Measurements from ENCODE around the gene NRM. TPM values are rescaled to one million over a fixed set of nuclear protein-coding genes. Genes with fewer than 3 reads are reported as not detected.
A peak's percentile ranks its signal among the peaks of the same experiment; 100 is the strongest.

The NRM gene
- total RNA-seq, 1 donor from 2014 or later, result 12.8 TPM

DNA sequence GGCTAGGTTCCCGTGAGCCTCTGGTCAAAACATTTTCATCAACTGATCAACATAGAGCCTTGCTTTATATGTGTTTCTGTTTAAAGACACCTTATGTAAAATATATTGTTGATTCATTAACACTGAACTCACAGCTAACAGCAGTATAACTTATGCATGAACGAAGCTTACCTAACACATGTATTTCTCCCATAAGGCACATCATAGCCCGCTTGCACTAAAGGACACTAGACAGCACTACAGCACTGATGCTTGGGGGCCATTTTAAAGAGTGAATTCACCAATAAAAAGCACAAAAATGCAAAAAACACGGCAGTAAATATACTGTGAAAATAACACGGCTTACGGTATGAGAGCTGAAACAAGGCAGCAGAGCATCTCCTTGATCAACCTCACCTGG, 47.7 kb upstream of the NRM start:
- H3K4me2 ChIP-seq (ENCODE audit: low read length), result no peak overlapping the region
- H3K4me3 Mint-ChIP-seq (ENCODE audit: unreplicated experiment), result no peak overlapping the region
- H3K27me3 ChIP-seq (ENCODE audit: insufficient read depth, low read length), result no peaks in the 10 kb centered on the region
- no peaks in the 10 kb centered on the region for H3K27me3 Mint-ChIP-seq (ENCODE audit: low read depth, unreplicated experiment)
- no peak overlapping the region for H3K27ac Mint-ChIP-seq (ENCODE audit: unreplicated experiment)
- no peak overlapping the region for H3K9ac ChIP-seq (ENCODE audit: low read length)
- FAIRE-seq, result no peak
- peaks cover 30% of the 10 kb centered on the region for H3K36me3 Mint-ChIP-seq (ENCODE audit: low read depth, unreplicated experiment)
- H2AFZ ChIP-seq (ENCODE audit: low read depth, low read length), result no peak overlapping the region
- H3K9me3 Mint-ChIP-seq (ENCODE audit: unreplicated experiment), result no peaks in the 10 kb centered on the region
- peaks cover 39% of the 10 kb centered on the region for H3K79me2 ChIP-seq (ENCODE audit: insufficient read depth, low read length)
- no peak for DNase-seq (ENCODE audit: low read depth)
- H4K20me1 ChIP-seq (ENCODE audit: insufficient read depth, low read length), result peaks cover 26% of the 10 kb centered on the region
- H3K4me1 ChIP-seq (ENCODE audit: insufficient read depth, low read length), result peaks cover 22% of the 10 kb centered on the region
- no peak overlapping the region for H3K4me3 ChIP-seq (ENCODE audit: insufficient read depth, low read depth, low read length)
- TF ChIP-seq, protein P1, sequence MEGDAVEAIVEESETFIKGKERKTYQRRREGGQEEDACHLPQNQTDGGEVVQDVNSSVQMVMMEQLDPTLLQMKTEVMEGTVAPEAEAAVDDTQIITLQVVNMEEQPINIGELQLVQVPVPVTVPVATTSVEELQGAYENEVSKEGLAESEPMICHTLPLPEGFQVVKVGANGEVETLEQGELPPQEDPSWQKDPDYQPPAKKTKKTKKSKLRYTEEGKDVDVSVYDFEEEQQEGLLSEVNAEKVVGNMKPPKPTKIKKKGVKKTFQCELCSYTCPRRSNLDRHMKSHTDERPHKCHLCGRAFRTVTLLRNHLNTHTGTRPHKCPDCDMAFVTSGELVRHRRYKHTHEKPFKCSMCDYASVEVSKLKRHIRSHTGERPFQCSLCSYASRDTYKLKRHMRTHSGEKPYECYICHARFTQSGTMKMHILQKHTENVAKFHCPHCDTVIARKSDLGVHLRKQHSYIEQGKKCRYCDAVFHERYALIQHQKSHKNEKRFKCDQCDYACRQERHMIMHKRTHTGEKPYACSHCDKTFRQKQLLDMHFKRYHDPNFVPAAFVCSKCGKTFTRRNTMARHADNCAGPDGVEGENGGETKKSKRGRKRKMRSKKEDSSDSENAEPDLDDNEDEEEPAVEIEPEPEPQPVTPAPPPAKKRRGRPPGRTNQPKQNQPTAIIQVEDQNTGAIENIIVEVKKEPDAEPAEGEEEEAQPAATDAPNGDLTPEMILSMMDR (IDR thresholded peaks at IDR 0.05; ENCODE audit: insufficient read depth, low read depth, low read length), result no peak
- TF ChIP-seq EZH2 (IDR thresholded peaks at IDR 0.05; ENCODE audit: insufficient read depth, low read length), result no peak
- peaks cover 29% of the 10 kb centered on the region for H3K4me1 Mint-ChIP-seq (ENCODE audit: low read depth, unreplicated experiment)
- H3K9me3 ChIP-seq (ENCODE audit: insufficient read depth, low read depth, low read length), result no peaks in the 10 kb centered on the region
- no peak overlapping the region for H3K27ac ChIP-seq (ENCODE audit: low read depth, low read length)
- peaks cover 12% of the 10 kb centered on the region for H3K36me3 ChIP-seq (ENCODE audit: insufficient read depth, low read length)

DNA sequence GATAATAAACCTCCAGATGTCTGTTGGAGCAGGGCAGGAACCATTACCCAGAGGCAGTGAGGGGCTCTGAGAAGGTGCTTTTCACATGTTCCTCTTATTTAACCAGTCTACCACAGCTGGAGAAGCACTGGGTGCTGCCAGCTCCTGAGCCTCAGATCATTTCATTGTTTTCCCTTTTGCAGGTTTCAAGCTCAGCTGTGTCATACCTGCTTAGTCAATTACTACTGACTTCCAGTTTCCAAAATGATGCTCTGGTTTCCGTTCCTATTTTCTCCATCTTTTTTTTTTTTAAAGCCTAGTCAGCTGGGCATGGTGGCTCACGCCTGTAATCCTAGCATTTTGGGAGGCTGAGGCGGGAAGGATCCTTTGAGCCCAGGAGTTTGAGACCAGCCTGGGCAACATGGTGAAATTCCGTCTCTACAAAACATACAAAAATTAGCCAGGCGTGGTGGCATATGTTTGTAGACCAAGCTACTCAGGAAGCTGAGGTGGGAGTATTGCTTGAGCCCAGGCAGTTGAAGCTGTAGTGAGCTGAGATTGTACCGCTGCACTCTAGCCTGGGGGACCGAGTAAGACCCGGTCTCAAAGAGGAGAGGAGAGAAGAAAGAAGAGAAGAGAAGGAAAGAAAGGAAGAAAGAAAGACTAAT, 45.0 kb upstream of the NRM start:
- Mint-ChIP-seq H3K27me3 (ENCODE audit: low read depth, unreplicated experiment) (no peaks in the 10 kb centered on the region), H3K4me1 (ENCODE audit: low read depth, unreplicated experiment) (peaks cover 18% of the 10 kb centered on the region), H3K36me3 (ENCODE audit: low read depth, unreplicated experiment) (peaks cover 25% of the 10 kb centered on the region), H3K4me3 (ENCODE audit: unreplicated experiment) (peak overlapping the region; percentile 45), H3K9me3 (ENCODE audit: unreplicated experiment) (no peaks in the 10 kb centered on the region), H3K27ac (ENCODE audit: unreplicated experiment) (peak overlapping the region; percentile 58)
- Histone ChIP-seq H3K4me1 (ENCODE audit: insufficient read depth, low read length) (peaks cover 9% of the 10 kb centered on the region), H3K79me2 (ENCODE audit: insufficient read depth, low read length) (peaks cover 17% of the 10 kb centered on the region), H3K9me3 (ENCODE audit: insufficient read depth, low read depth, low read length) (no peaks in the 10 kb centered on the region), H3K4me3 (ENCODE audit: insufficient read depth, low read depth, low read length) (no peak overlapping the region), H2AFZ (ENCODE audit: low read depth, low read length) (no peak overlapping the region), H3K4me2 (ENCODE audit: low read length) (no peak overlapping the region), H4K20me1 (ENCODE audit: insufficient read depth, low read length) (peaks cover 10% of the 10 kb centered on the region), H3K9ac (ENCODE audit: low read length) (no peak overlapping the region), H3K27ac (ENCODE audit: low read depth, low read length) (no peak overlapping the region), H3K36me3 (ENCODE audit: insufficient read depth, low read length) (peaks cover 14% of the 10 kb centered on the region), H3K27me3 (ENCODE audit: insufficient read depth, low read length) (no peaks in the 10 kb centered on the region)
- DNase-seq (ENCODE audit: low read depth) (no peak), FAIRE-seq (no peak)
- TF ChIP-seq, protein P1 (IDR thresholded peaks at IDR 0.05; ENCODE audit: insufficient read depth, low read depth, low read length), result no peak
- no peak for TF ChIP-seq EZH2 (IDR thresholded peaks at IDR 0.05; ENCODE audit: insufficient read depth, low read length)

DNA sequence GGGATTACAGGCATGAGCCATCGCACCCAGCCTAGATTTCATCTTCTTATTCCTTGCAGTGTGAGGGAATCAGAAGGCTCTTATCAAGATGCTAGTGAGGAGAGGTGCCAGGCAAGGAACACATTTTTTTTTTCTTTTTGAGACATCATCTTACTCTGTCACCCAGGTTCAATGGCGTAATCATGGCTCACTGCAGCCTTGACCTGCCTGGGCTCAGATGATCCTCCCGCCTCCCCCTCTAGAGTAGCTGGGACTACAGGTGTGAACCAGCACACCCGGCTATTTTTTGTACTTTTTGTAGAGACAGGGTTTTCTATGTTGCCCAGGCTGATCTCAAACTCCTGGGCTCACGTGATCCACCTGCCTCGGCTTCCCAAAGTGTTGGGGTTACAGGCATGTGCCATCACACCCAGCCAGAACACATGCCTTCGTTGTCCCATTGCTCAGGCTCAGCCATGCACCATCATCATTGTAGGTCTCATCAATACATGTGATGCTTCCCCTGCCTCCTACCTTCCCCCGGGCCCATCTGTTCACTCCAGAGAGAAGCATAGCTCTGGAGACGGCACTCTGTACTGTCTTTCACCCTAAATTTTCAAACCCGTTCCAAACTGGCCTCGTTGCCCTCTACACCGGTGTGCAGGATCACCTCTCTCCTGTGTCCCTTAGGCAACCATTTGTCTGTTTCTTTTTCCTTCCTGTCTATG, 41.6 kb upstream of the NRM start:
- Histone ChIP-seq H3K27me3 (ENCODE audit: insufficient read depth, low read length) (no peaks in the 10 kb centered on the region), H3K4me1 (ENCODE audit: insufficient read depth, low read length) (peaks cover 5% of the 10 kb centered on the region), H4K20me1 (ENCODE audit: insufficient read depth, low read length) (peaks cover 10% of the 10 kb centered on the region), H3K9me3 (ENCODE audit: insufficient read depth, low read depth, low read length) (no peaks in the 10 kb centered on the region), H3K27ac (ENCODE audit: low read depth, low read length) (no peak overlapping the region), H3K4me3 (ENCODE audit: insufficient read depth, low read depth, low read length) (no peak overlapping the region), H3K4me2 (ENCODE audit: low read length) (no peak overlapping the region), H3K36me3 (ENCODE audit: insufficient read depth, low read length) (peaks cover 12% of the 10 kb centered on the region), H3K9ac (ENCODE audit: low read length) (no peak overlapping the region), H2AFZ (ENCODE audit: low read depth, low read length) (no peak overlapping the region), H3K79me2 (ENCODE audit: insufficient read depth, low read length) (peaks cover 4% of the 10 kb centered on the region)
- TF ChIP-seq EZH2 (IDR thresholded peaks at IDR 0.05; ENCODE audit: insufficient read depth, low read length), result no peak
- TF ChIP-seq, protein P1 (IDR thresholded peaks at IDR 0.05; ENCODE audit: insufficient read depth, low read depth, low read length), result no peak
- H3K4me3 Mint-ChIP-seq (ENCODE audit: unreplicated experiment), result no peak overlapping the region
- H3K27ac Mint-ChIP-seq (ENCODE audit: unreplicated experiment), result no peak overlapping the region
- no peaks in the 10 kb centered on the region for H3K9me3 Mint-ChIP-seq (ENCODE audit: unreplicated experiment)
- FAIRE-seq, result no peak
- DNase-seq (ENCODE audit: low read depth), result no peak
- peaks cover 2% of the 10 kb centered on the region for H3K4me1 Mint-ChIP-seq (ENCODE audit: low read depth, unreplicated experiment)
- H3K27me3 Mint-ChIP-seq (ENCODE audit: low read depth, unreplicated experiment), result no peaks in the 10 kb centered on the region
- peaks cover 20% of the 10 kb centered on the region for H3K36me3 Mint-ChIP-seq (ENCODE audit: low read depth, unreplicated experiment)
